NB4 (cell line): ENCODE results near the gene S100A7A.
A peak's percentile ranks its signal among the peaks of the same experiment; 100 is the strongest.

Experiments
- DNase-seq: peaks from one replicate; pipeline ENCODE4 v3.0.0; 2010; ENCODE audit warnings: low read depth
- H3K4me3 ChIP-seq: one replicate; pipeline ENCODE4 v1.5.1; 2011; ENCODE audit warnings: mild to moderate bottlenecking, low read depth, low read length, moderate library complexity
- MYC ChIP-seq: IDR thresholded peaks from 2 replicates; pipeline ENCODE4 v1.6.1; 2011; ENCODE audit warnings: low read depth, low read length
- POLR2A ChIP-seq: IDR thresholded peaks from 2 replicates; pipeline ENCODE4 v1.6.1; 2011; ENCODE audit warnings: mild to moderate bottlenecking; ENCODE audit not compliant: insufficient read length; ENCODE audit errors: extremely low read depth
- TF ChIP-seq, protein P1 (sequence below): IDR thresholded peaks from one replicate; pipeline ENCODE4 v1.5.1; 2012; ENCODE audit warnings: low read depth, low read length
- TF ChIP-seq, protein P2 (sequence below): IDR thresholded peaks from 2 replicates; pipeline ENCODE4 v1.6.1; 2011; ENCODE audit warnings: low read depth, low read length

The S100A7A gene

DNA sequence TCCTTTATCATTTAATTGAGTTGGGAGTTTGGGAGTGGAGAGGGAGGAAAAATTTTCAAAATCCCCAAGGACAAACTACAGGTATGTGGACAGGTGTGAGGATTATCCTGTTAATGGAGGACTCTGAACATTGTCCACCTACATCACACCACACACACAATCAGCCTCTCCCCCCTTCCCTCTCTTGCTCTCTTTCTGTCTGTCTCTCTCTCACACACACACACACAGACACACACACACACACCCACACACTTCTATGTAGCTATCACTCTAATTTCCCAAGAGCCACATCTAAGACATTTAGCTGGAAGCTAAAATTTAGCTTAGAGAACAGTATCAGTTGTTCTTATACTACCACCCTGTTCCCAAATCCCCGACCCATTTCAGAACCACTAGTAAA lies 26.9 kb upstream of the S100A7A start:
- TF ChIP-seq, protein P1, sequence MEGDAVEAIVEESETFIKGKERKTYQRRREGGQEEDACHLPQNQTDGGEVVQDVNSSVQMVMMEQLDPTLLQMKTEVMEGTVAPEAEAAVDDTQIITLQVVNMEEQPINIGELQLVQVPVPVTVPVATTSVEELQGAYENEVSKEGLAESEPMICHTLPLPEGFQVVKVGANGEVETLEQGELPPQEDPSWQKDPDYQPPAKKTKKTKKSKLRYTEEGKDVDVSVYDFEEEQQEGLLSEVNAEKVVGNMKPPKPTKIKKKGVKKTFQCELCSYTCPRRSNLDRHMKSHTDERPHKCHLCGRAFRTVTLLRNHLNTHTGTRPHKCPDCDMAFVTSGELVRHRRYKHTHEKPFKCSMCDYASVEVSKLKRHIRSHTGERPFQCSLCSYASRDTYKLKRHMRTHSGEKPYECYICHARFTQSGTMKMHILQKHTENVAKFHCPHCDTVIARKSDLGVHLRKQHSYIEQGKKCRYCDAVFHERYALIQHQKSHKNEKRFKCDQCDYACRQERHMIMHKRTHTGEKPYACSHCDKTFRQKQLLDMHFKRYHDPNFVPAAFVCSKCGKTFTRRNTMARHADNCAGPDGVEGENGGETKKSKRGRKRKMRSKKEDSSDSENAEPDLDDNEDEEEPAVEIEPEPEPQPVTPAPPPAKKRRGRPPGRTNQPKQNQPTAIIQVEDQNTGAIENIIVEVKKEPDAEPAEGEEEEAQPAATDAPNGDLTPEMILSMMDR: no peak
- TF ChIP-seq POLR2A (no peak), MYC (no peak)
- TF ChIP-seq, protein P2, sequence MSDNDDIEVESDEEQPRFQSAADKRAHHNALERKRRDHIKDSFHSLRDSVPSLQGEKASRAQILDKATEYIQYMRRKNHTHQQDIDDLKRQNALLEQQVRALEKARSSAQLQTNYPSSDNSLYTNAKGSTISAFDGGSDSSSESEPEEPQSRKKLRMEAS: no peak
- H3K4me3 ChIP-seq: no peak overlapping the region
- DNase-seq: no peak

DNA sequence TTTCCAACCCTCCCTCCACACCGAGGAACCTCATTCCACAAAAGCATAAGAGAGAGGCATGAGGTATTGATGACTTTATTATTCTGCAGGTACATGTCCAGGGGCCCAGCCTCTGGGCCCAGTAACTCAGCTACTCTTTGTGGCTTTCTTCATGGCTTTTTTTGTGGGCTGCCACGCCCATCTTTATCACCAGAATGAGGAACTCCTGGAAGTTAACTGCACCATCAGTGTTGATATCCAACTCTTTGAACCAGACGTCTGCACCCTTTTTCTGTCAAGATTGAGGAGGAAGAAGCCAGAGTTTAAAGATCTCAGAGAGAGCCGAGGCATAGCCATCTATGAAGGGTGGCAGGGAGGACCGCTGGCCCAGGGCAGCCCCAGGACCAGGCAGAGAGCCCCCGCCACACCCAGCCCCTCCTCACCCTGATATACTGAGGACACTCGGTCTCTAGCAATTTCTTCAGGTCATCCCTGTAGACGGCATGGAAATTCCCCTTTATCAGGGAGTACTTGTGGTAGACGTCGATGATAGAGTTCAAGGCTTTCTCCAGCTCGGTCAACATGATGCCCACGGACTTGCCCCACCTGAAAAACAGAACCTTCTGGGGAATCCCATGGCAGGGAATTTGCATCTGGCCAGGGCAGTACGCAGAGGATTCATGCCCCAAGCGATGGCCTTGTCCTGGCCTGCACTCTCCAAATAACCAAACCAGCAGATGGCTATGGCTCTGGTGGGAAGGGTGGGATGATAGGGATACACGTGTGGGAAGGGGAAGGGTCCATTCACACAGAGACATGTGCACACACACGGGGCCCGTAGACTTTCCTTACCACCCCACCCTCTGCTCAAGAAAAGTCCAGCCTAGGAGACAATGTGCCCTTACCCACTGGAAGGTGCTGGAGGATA lies 26.1 kb upstream of the S100A7A start:
- DNase-seq: peak; percentile 78
- TF ChIP-seq, protein P1: no peak
- TF ChIP-seq POLR2A (no peak), MYC (no peak)
- TF ChIP-seq, protein P2: no peak
- H3K4me3 ChIP-seq: no peak overlapping the region

DNA sequence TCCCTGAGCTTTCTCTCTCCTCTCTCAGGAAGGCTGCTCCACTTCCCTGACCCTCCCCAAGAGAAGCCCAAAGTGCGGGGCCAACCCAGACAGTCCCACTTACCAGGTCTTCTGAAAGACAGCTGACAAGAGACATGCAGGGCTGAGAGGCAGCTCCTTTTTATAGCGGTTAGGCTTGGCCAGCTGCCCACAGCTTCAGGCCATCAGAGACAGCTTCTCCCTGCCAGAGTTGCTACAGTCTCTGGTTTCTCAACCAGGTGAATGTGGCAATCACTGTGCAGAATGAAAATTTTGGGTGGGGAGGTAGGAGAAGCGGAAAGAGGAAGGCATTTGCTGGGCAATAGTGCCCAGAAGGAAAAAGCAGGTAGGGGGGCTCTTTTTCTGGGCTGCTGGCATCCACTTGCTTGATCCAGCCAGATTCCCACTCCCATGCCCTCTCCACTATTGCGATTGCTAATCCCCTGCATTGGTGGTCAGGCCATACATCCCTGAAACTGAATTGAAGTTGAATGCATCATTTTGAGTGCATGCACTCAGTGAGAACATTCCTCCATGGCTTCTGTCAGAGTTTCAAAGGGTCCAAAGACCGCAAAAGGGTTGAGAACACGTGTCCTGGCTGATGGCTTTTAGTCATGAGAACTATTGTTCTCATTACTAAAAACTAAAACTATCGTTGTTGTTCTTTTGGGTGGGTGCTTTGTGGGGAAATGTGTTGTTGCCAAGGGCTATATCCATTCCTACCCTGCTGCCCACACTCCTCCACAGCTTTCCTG lies 25.2 kb upstream of the S100A7A start, which contains the start of gene S100A8:
S100A8 (minus strand) TSS at position 136 of the 773 bp plus-strand sequence. CDS start 538 bp downstream, outside the sequence.
- TF ChIP-seq, protein P2: no peak
- TF ChIP-seq MYC: no peak
- TF ChIP-seq POLR2A: no peak
- TF ChIP-seq, protein P1: no peak
- DNase-seq: peak; percentile 86
- no peak within 1 kb of the TSS for H3K4me3 ChIP-seq

DNA sequence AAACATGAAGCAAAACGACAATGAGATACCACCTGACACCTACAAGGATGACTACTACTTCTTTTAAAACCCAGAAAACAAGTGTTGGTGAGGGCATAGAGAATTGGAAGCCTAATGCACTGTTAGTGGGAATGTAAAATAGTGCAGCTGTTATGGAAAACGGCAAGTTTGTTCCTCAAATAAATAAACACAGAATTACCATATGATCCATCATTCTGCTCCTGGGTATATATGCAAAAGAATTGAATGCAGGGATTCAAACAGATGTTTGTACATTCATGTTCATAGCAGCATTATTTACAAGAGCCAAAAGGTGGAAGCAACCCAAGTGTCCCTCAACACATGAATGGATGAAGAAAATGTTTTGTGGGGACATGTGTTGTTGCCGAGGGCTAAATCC lies 24.1 kb upstream of the S100A7A start:
- TF ChIP-seq MYC: no peak
- TF ChIP-seq, protein P2: no peak
- TF ChIP-seq, protein P1: no peak
- no peak for DNase-seq
- H3K4me3 ChIP-seq: no peak overlapping the region

DNA sequence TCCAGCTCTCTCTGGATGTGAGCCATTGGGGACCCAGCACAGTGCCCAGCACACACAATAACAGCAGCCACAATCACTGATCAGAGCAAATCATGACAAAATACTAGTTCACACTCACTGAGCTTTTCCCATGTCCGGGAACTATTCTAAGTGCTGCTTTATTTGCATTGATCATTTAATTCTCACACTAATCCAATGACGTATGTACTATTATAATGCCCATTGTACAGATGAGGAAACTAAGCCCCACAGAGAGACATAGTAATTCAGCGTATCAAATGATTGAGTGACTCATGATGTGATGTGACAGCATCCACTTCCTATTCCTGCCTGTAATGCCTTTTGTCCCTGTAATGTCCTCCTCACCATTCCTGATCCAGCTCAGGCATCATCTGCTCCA lies 23.5 kb upstream of the S100A7A start:
- no peak overlapping the region for H3K4me3 ChIP-seq
- TF ChIP-seq, protein P2: no peak
- TF ChIP-seq POLR2A: no peak
- TF ChIP-seq MYC: no peak
- TF ChIP-seq, protein P1: no peak
- DNase-seq: no peak
